Smooth muscle cell (in vitro differentiated cells): ENCODE measurements around the gene MINDY4. TPM values are rescaled to one million over a fixed set of nuclear protein-coding genes. Genes with fewer than 3 reads are reported as not detected.

Experiments
- DNase-seq: peaks from one replicate; lab custom pipeline; 2025; ENCODE audit not compliant: unreplicated experiment; lab: John Stamatoyannopoulos, UW
- H2AFZ ChIP-seq: fragments of 200-600 bp; sonication (generic); 2 replicates; pipeline ENCODE4 v1.6.0; 2016; ENCODE audit warnings: antibody characterized with exemption, low read depth, mild to moderate bottlenecking
- H3F3A ChIP-seq: fragments of 200-600 bp; sonication (generic); 2 replicates; pipeline ENCODE4 v1.6.0; 2017; ENCODE audit warnings: antibody characterized with exemption, low read depth
- H3K27ac ChIP-seq: fragments of 200-600 bp; sonication (generic); 2 replicates; pipeline ENCODE4 v1.5.1; 2016; ENCODE audit warnings: low read depth, mild to moderate bottlenecking
- H3K27me3 ChIP-seq: fragments of 200-600 bp; sonication (generic); 2 replicates; pipeline ENCODE4 v1.6.1; 2016; ENCODE audit warnings: low read depth, mild to moderate bottlenecking
- H3K36me3 ChIP-seq: fragments of 200-600 bp; sonication (generic); 2 replicates; pipeline ENCODE4 v1.5.1; 2016; ENCODE audit warnings: low read depth
- H3K4me1 ChIP-seq: fragments of 200-600 bp; sonication (generic); 2 replicates; pipeline ENCODE4 v1.5.1; 2016; ENCODE audit warnings: low read depth
- H3K4me2 ChIP-seq: fragments of 200-600 bp; sonication (generic); 2 replicates; pipeline ENCODE4 v1.6.0; 2016; ENCODE audit warnings: mild to moderate bottlenecking
- H3K4me3 ChIP-seq: fragments of 200-600 bp; sonication (generic); 2 replicates; pipeline ENCODE4 v1.5.1; 2016; ENCODE audit warnings: mild to moderate bottlenecking
- H3K79me2 ChIP-seq: fragments of 200-600 bp; sonication (generic); 2 replicates; pipeline ENCODE4 v1.6.0; 2016; ENCODE audit warnings: low read depth, mild to moderate bottlenecking
- H3K9ac ChIP-seq: fragments of 200-600 bp; sonication (generic); 2 replicates; pipeline ENCODE4 v1.6.0; 2016; ENCODE audit warnings: low read depth
- H3K9me3 ChIP-seq: fragments of 200-600 bp; sonication (generic); replicated peaks from 2 replicates; pipeline ENCODE4 v1.5.1; 2016; ENCODE audit warnings: low read depth
- H4K20me1 ChIP-seq: fragments of 200-600 bp; sonication (generic); 2 replicates; pipeline ENCODE4 v1.6.0; 2016; ENCODE audit warnings: low read depth
- CTCF ChIP-seq: fragments of 200-600 bp; sonication (generic); IDR thresholded peaks from 2 replicates; pipeline ENCODE4 v1.5.1; 2017; ENCODE audit warnings: borderline replicate concordance, mild to moderate bottlenecking, antibody characterized with exemption; ENCODE audit not compliant: insufficient read depth, poor library complexity, severe bottlenecking
- WGBS: methylation state at CpG from one replicate; pipeline ENCODE4 v1.1.7; 2016; ENCODE audit warnings: low lambda C conversion rate; 5-methylcytosine and 5-hydroxymethylcytosine counted together
- polyA plus RNA-seq: library from polyadenylated mRNA; unstranded; fragments of >200 nt; fragmentation: Nextera tagmentation; extraction: Ambion mirVana; gene quantifications from 2 replicates; pipeline ENCODE4 v1.2.1, GENCODE V29; 2016
- total RNA-seq: library from RNA; depleted of rRNA; stranded (reverse); fragments of >200 nt; gene quantifications from 2 replicates; pipeline ENCODE4 v1.2.3, GENCODE V29; 2014

Gene MINDY4
- total and polyA plus RNA-seq, 2 experiments from 2014 or later = 4.9 to 5.3 TPM

DNA sequence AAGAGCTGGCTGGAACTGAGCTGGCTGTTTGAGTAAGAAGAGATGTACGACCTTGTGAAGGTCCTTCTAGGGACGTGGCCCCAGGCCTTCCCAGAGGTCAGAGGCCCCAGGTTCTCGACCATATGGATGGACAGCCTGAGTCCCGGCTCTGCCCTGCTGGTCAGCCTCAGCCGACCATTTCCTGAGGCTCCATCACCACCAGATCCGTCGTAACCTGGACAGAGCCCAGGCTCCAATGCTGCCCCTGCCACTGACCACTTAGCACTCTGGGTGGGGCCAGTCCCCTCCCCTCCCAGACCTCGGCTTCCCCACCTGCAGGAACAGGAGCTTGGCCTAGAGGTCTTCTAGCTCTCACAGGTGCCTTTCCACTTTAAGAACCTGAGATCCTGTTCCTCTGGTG, 29.9 kb upstream of the MINDY4 start:
- Histone ChIP-seq H3K9me3 (no peaks in the 10 kb centered on the region), H3K27ac (no peak overlapping the region), H3F3A (no peaks in the 10 kb centered on the region), H3K4me2 (no peak overlapping the region), H3K9ac (no peak overlapping the region), H2AFZ (no peak overlapping the region), H3K4me1 (no peaks in the 10 kb centered on the region), H4K20me1 (no peaks in the 10 kb centered on the region), H3K27me3 (no peaks in the 10 kb centered on the region), H3K4me3 (no peak overlapping the region), H3K79me2 (no peaks in the 10 kb centered on the region), H3K36me3 (no peaks in the 10 kb centered on the region)
- no peak for DNase-seq
- WGBS = 89% methylated on average over 8 of the region's 8 CpGs
- TF ChIP-seq CTCF = no peak

GRCh38 chr7:30743371-30744074, 27.7 kb upstream of the MINDY4 start:
- no peak overlapping the region for H3K4me2 ChIP-seq
- H3K27me3 ChIP-seq = no peaks in the 10 kb centered on the region
- H3K4me1 ChIP-seq = no peaks in the 10 kb centered on the region
- 77% methylated on average over 8 of the region's 8 CpGs for WGBS
- H3K79me2 ChIP-seq = no peaks in the 10 kb centered on the region
- no peak overlapping the region for H3K27ac ChIP-seq
- no peak overlapping the region for H2AFZ ChIP-seq
- DNase-seq = no peak
- H3K36me3 ChIP-seq = no peaks in the 10 kb centered on the region
- TF ChIP-seq CTCF = peak; percentile 26
- H3K9ac ChIP-seq = no peak overlapping the region
- H3K4me3 ChIP-seq = no peak overlapping the region
- no peaks in the 10 kb centered on the region for H4K20me1 ChIP-seq
- H3F3A ChIP-seq = no peaks in the 10 kb centered on the region
- no peaks in the 10 kb centered on the region for H3K9me3 ChIP-seq

- Histone ChIP-seq H3K9ac (no peak overlapping the region), H3F3A (no peaks in the 10 kb centered on the region), H3K4me1 (no peaks in the 10 kb centered on the region), H4K20me1 (no peaks in the 10 kb centered on the region), H3K79me2 (no peaks in the 10 kb centered on the region), H3K36me3 (no peaks in the 10 kb centered on the region), H2AFZ (no peak overlapping the region), H3K27ac (no peak overlapping the region), H3K27me3 (no peaks in the 10 kb centered on the region), H3K9me3 (no peaks in the 10 kb centered on the region), H3K4me2 (no peak overlapping the region), H3K4me3 (no peak overlapping the region)
- TF ChIP-seq CTCF = no peak
- WGBS = 93% methylated on average over 12 of the region's 12 CpGs
- no peak for DNase-seq
Observed at GRCh38 chr7:30744075-30744417, 27.2 kb upstream of the MINDY4 start.
